GM19351 (cell line): ENCODE data around the gene ATF5.

Source experiments
- ATAC-seq: cut with Tn5 transposase; IDR thresholded peaks from one replicate; pipeline ENCODE4 v1.9.1; 2021; ENCODE audit warnings: mild to moderate bottlenecking, moderate library complexity; ENCODE audit not compliant: unreplicated experiment

Gene ATF5

GRCh38 chr19:49894011-49894664 is 34.9 kb upstream of the ATF5 start:
- ATAC-seq = no peak

GRCh38 chr19:49894879-49895565 is 34.0 kb upstream of the ATF5 start:
- no peak for ATAC-seq

GRCh38 chr19:49895566-49896297 is 33.3 kb upstream of the ATF5 start:
- no peak for ATAC-seq

- ATAC-seq = peak; percentile 48
Measured at GRCh38 chr19:49896863-49897621, 32.0 kb upstream of the ATF5 start, which contains the start of gene IL4I1. TSS of gene IL4I1 (minus strand) at chr19:49896887. CDS start at chr19:49896160, 727 bp downstream.

GRCh38 chr19:49904136-49904535 is 24.9 kb upstream of the ATF5 start:
- no peak for ATAC-seq

- no peak for ATAC-seq
Measured at GRCh38 chr19:49906879-49907564, 22.0 kb upstream of the ATF5 start.

- no peak for ATAC-seq
Measured at GRCh38 chr19:49907745-49908446, 21.1 kb upstream of the ATF5 start.

- ATAC-seq = no peak
Measured at GRCh38 chr19:49908480-49909420, 20.3 kb upstream of the ATF5 start.

- ATAC-seq = no peak
Measured at GRCh38 chr19:49910179-49910578, 18.8 kb upstream of the ATF5 start.

- no peak for ATAC-seq
Measured at GRCh38 chr19:49911381-49912145, 17.4 kb upstream of the ATF5 start.

- ATAC-seq = no peak
Measured at GRCh38 chr19:49912965-49913685, 15.9 kb upstream of the ATF5 start.

- no peak for ATAC-seq
Measured at GRCh38 chr19:49913720-49914119, 15.3 kb upstream of the ATF5 start.

- no peak for ATAC-seq
Measured at GRCh38 chr19:49915271-49915670, 13.7 kb upstream of the ATF5 start.

- ATAC-seq = no peak
Measured at GRCh38 chr19:49916839-49917733, 11.9 kb upstream of the ATF5 start.

- no peak for ATAC-seq
Measured at GRCh38 chr19:49918089-49918488, 10.9 kb upstream of the ATF5 start.

- no peak for ATAC-seq
Measured at GRCh38 chr19:49920624-49921363, 8.2 kb upstream of the ATF5 start.
